ENCODE results near the gene PHF2.

- TF ChIP-seq CTCF (IDR thresholded peaks at IDR 0.05) (no peak), POLR2AphosphoS5 (IDR thresholded peaks at IDR 0.05) (no peak), EP300 (IDR thresholded peaks at IDR 0.05; ENCODE audit: low read depth) (no peak), POLR2A (IDR thresholded peaks at IDR 0.05) (no peak)
Measured at GRCh38 chr9:93601063-93601462, 24.7 kb downstream of the PHF2 start.
